Measurements from ENCODE around the gene YIF1B.

Gene YIF1B

DNA sequence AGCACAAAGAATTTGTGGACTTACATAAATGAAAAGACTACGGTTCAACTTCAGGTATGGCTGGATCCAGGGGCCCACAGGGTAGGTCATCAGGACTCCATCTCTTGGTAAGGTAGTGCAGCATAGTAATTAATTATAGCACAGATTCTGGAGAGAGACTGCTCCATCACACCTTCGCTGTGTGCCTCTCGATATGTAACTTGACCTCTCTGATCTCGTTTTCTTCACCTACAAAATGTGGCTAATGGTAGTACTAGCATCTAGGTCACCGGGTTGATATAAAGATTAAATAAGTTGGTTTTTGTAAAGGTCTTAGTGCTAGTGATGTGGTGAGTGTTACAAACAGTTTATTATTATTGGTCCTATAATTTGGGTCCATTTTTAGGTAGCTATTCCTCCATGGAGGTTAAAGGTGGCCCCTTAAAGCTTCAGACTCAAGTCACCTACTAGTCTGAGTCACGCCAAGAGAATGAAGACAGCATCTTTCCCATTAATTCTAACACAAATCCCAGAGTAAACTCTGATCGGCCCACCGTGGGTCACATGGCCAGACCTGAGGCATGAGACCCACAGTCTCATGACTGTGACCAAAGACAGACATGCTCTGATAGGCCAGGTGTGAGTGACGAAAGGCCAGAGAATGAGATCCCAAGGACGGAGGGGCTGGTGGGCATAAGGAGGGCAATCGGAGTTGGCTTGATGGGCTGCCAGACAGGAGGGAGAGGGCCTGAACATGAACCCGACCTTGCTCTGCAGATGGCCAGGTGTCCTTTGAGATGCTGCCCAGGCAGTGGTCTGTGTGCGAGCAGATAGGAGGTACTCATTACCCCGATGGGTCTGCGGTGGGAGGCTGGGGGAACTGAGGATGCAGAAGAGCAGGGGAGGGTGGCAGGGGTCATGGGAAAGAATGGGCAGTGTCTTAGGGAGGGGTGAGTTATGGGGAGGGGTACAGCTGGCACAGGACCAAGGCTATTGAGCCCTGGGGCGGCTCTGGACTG lies 40.3 kb upstream of the YIF1B start:
- Histone ChIP-seq H3K27me3 (ENCODE audit: low read depth, low read length) (peaks cover 7% of the 10 kb centered on the region), H4K20me1 (ENCODE audit: insufficient read depth, low read length) (no peaks in the 10 kb centered on the region), H3K4me2 (ENCODE audit: low read length) (no peak overlapping the region), H3K9ac (ENCODE audit: low read length) (no peak overlapping the region), H3K27ac (ENCODE audit: low read length) (no peak overlapping the region), H3K4me1 (ENCODE audit: low read length) (no peaks in the 10 kb centered on the region), H2AFZ (ENCODE audit: low read depth, low read length) (no peak overlapping the region), H3K4me3 (ENCODE audit: low read length) (no peak overlapping the region), H3K36me3 (replicated peaks; ENCODE audit: low read depth, low read length) (no peaks in the 10 kb centered on the region), H3K79me2 (ENCODE audit: low read length) (no peaks in the 10 kb centered on the region), H3K9me3 (ENCODE audit: insufficient read depth, low read length) (no peaks in the 10 kb centered on the region)
- TF ChIP-seq EZH2phosphoT487 (IDR thresholded peaks at IDR 0.05; ENCODE audit: low read depth) (no peak), CTCF (IDR thresholded peaks at IDR 0.05; ENCODE audit: low read depth, low read length) (no peak)

DNA sequence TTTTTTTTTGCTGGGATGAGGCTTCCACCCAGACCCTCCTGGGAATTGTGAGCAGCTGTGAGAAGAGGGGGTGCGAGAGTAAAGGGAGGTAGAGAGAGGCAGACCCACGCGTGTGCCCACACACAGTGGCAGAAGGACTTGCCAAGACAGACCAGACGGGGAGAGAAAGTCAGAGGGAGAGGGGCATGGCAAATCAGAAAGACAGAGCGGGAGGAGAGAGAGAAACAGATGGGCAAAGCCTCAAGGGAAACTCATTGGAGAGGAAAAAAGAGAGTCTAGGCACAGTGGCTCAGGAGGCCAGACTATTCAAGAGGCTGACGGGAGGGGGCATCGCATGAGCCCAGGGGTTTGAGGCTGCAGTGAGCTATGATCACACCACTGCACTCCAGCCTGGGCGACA lies 36.9 kb upstream of the YIF1B start:
- no peak overlapping the region for H2AFZ ChIP-seq (ENCODE audit: low read depth, low read length)
- H3K9me3 ChIP-seq (ENCODE audit: insufficient read depth, low read length), result no peaks in the 10 kb centered on the region
- H3K27ac ChIP-seq (ENCODE audit: low read length), result no peak overlapping the region
- H3K27me3 ChIP-seq (ENCODE audit: low read depth, low read length), result no peaks in the 10 kb centered on the region
- no peak overlapping the region for H3K4me2 ChIP-seq (ENCODE audit: low read length)
- H4K20me1 ChIP-seq (ENCODE audit: insufficient read depth, low read length), result no peaks in the 10 kb centered on the region
- TF ChIP-seq EZH2phosphoT487 (IDR thresholded peaks at IDR 0.05; ENCODE audit: low read depth) (no peak), CTCF (IDR thresholded peaks at IDR 0.05; ENCODE audit: low read depth, low read length) (no peak)
- H3K4me3 ChIP-seq (ENCODE audit: low read length), result no peak overlapping the region
- no peaks in the 10 kb centered on the region for H3K36me3 ChIP-seq (replicated peaks; ENCODE audit: low read depth, low read length)
- H3K79me2 ChIP-seq (ENCODE audit: low read length), result no peaks in the 10 kb centered on the region
- no peak overlapping the region for H3K9ac ChIP-seq (ENCODE audit: low read length)
- H3K4me1 ChIP-seq (ENCODE audit: low read length), result no peaks in the 10 kb centered on the region

DNA sequence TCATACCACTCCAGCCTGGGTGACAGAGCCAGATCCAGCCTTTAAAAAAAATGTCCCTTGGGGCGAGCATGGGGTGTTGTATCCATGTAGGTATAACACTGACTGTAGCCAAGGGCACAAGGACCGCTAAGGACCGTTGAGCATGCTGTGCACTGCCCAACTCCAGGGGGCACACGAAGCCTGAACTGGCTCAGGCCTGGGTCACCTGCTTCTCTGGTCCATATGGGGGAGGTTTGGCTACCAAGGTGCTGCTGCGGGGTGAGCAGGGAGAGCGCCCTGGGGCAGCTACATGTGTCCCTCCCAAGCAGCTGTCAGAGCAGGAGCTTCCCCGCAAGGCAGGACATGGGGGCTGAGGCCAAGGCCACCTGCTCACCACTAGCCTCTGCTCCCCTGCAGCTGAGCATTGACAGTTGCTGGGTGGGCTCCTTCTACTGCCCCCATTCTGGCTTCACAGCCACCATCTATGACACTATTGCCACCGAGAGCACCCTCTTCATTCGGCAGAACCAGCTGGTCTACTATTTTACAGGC lies 36.2 kb upstream of the YIF1B start:
- Histone ChIP-seq H3K79me2 (ENCODE audit: low read length) (no peaks in the 10 kb centered on the region), H3K4me2 (ENCODE audit: low read length) (no peak overlapping the region), H3K27me3 (ENCODE audit: low read depth, low read length) (no peaks in the 10 kb centered on the region), H3K4me3 (ENCODE audit: low read length) (no peak overlapping the region), H3K9me3 (ENCODE audit: insufficient read depth, low read length) (no peaks in the 10 kb centered on the region), H3K4me1 (ENCODE audit: low read length) (no peaks in the 10 kb centered on the region), H4K20me1 (ENCODE audit: insufficient read depth, low read length) (no peaks in the 10 kb centered on the region), H3K36me3 (replicated peaks; ENCODE audit: low read depth, low read length) (no peaks in the 10 kb centered on the region), H2AFZ (ENCODE audit: low read depth, low read length) (no peak overlapping the region), H3K27ac (ENCODE audit: low read length) (no peak overlapping the region), H3K9ac (ENCODE audit: low read length) (no peak overlapping the region)
- TF ChIP-seq EZH2phosphoT487 (IDR thresholded peaks at IDR 0.05; ENCODE audit: low read depth) (no peak), CTCF (IDR thresholded peaks at IDR 0.05; ENCODE audit: low read depth, low read length) (no peak)

GRCh38 chr19:38350883-38351282 lies 35.1 kb upstream of the YIF1B start:
- Histone ChIP-seq H3K4me2 (ENCODE audit: low read length) (no peak overlapping the region), H3K9ac (ENCODE audit: low read length) (no peak overlapping the region), H3K4me3 (ENCODE audit: low read length) (no peak overlapping the region), H3K27ac (ENCODE audit: low read length) (no peak overlapping the region), H3K4me1 (ENCODE audit: low read length) (no peaks in the 10 kb centered on the region), H3K27me3 (ENCODE audit: low read depth, low read length) (no peaks in the 10 kb centered on the region), H3K79me2 (ENCODE audit: low read length) (no peaks in the 10 kb centered on the region), H3K9me3 (ENCODE audit: insufficient read depth, low read length) (no peaks in the 10 kb centered on the region), H2AFZ (ENCODE audit: low read depth, low read length) (no peak overlapping the region), H4K20me1 (ENCODE audit: insufficient read depth, low read length) (no peaks in the 10 kb centered on the region), H3K36me3 (replicated peaks; ENCODE audit: low read depth, low read length) (no peaks in the 10 kb centered on the region)
- TF ChIP-seq EZH2phosphoT487 (IDR thresholded peaks at IDR 0.05; ENCODE audit: low read depth), result no peak
- no peak for TF ChIP-seq CTCF (IDR thresholded peaks at IDR 0.05; ENCODE audit: low read depth, low read length)
